ENCODE data around the gene ZNF785. TPM values are rescaled to one million over a fixed set of nuclear protein-coding genes. Genes with fewer than 3 reads are reported as not detected.

ZNF785 gene
- total and polyA plus RNA-seq, 2 donors from 2014 or later = 6.3 to 18.5 TPM

DNA sequence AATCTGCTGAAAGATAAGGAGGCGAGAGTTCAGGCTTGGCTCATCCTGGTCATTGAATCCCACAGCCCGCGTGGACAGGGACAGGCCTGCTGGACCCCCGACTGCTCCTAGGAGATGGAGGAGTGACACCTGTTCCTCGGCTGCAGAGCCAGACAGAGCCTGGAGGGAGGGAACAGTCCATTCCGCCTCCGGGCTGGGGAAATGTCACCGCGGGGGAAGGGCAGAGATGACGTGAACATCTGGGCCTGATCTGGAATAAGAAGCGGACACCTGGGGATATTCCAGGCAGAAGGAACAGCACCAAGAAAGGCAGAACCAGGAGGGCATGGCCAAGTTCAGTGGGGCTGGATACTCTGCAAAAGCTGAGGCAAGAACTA is 52.4 kb downstream of the ZNF785 start:
- no peaks in the 10 kb centered on the region for H3K27me3 ChIP-seq (ENCODE audit: control insufficient read depth, insufficient read depth, low read length)
- H3K4me1 ChIP-seq (ENCODE audit: control insufficient read depth in 2 of 3, insufficient read depth in 2 of 3, low read depth in 1 of 3, low read length in 3 of 3) = peaks cover 0 to 11% (median 8%) of the 10 kb centered on the region in 3 donors
- intact Hi-C loops (cut with DNase I) = no loop called here
- no peak overlapping the region for H3K27ac ChIP-seq (ENCODE audit: low read depth in 2 of 2, low read length in 2 of 2)
- H3K9me3 ChIP-seq (ENCODE audit: control insufficient read depth in 2 of 3, insufficient read depth in 1 of 3, low read length in 3 of 3) = no peaks in the 10 kb centered on the region
- peak overlapping the region in 1 of 3 donors; percentile 27 for H3K9ac ChIP-seq (ENCODE audit: low read length in 3 of 3)
- FAIRE-seq (no peak), DNase-seq (peak in 3 of 5 donors; percentile 24 to 68 (median 42))
- H3K4me3 ChIP-seq (ENCODE audit: low read length in 3 of 3) = no peak overlapping the region
- peaks cover 0 to 6% (median 2%) of the 10 kb centered on the region in 3 donors for H3K36me3 ChIP-seq (ENCODE audit: control insufficient read depth in 2 of 3, insufficient read depth in 3 of 3, low read length in 3 of 3)
- TF ChIP-seq, protein P1, sequence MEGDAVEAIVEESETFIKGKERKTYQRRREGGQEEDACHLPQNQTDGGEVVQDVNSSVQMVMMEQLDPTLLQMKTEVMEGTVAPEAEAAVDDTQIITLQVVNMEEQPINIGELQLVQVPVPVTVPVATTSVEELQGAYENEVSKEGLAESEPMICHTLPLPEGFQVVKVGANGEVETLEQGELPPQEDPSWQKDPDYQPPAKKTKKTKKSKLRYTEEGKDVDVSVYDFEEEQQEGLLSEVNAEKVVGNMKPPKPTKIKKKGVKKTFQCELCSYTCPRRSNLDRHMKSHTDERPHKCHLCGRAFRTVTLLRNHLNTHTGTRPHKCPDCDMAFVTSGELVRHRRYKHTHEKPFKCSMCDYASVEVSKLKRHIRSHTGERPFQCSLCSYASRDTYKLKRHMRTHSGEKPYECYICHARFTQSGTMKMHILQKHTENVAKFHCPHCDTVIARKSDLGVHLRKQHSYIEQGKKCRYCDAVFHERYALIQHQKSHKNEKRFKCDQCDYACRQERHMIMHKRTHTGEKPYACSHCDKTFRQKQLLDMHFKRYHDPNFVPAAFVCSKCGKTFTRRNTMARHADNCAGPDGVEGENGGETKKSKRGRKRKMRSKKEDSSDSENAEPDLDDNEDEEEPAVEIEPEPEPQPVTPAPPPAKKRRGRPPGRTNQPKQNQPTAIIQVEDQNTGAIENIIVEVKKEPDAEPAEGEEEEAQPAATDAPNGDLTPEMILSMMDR (IDR thresholded peaks at IDR 0.05; ENCODE audit: borderline replicate concordance, extremely low read depth, insufficient read depth) = no peak

DNA sequence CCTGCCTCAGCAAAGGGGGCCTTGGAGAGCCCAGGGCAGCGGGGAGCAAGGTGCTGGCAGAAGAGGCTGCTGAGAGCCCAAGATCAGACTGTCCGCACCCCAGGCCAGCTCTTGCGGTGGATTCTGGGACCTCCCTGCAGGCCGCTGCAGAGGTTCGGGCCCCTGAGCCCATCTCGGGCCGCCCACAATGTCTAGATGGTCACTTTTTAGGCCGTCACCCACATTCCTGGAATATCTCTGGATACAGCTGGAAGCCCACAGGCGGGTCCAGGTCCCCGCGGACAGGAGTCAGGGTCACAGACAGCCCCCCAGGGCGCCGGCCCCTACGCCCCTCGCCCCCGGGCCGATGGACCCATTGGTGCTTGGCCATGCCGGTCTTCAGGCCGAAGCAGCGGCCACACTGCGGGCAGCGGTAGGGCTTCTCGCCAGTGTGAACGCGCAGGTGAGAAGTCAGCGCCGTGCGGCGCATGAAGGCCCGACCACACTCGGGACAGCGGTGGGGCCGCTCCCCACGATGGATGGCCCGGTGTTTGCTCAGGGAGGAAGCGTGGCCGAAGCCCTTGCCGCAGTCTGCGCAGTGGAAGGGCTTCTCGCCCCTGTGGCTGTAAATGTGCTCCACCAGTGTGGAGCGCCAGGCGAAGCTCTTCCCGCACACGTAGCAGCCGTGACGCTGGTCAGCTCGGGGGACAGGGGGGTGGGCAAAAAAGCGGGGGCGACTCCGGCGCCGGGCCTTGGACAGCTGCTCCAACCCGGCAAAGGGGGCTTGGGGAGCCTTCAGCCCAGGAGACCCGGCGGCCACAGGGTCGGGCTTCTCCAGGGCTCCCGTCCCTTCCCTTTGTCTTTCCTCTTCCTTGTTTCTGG is 53.0 kb downstream of the ZNF785 start:
- H3K27ac ChIP-seq (ENCODE audit: low read depth in 2 of 2, low read length in 2 of 2) = no peak overlapping the region
- FAIRE-seq (no peak), DNase-seq (peak in 1 of 5 donors; percentile 70)
- H3K4me1 ChIP-seq (ENCODE audit: control insufficient read depth in 2 of 3, insufficient read depth in 2 of 3, low read depth in 1 of 3, low read length in 3 of 3) = peaks cover 3 to 16% (median 13%) of the 10 kb centered on the region in 3 donors
- no peak overlapping the region for H3K9ac ChIP-seq (ENCODE audit: low read length in 3 of 3)
- no peaks in the 10 kb centered on the region for H3K9me3 ChIP-seq (ENCODE audit: control insufficient read depth in 2 of 3, insufficient read depth in 1 of 3, low read length in 3 of 3)
- H3K36me3 ChIP-seq (ENCODE audit: control insufficient read depth in 2 of 3, insufficient read depth in 3 of 3, low read length in 3 of 3) = peaks cover 0 to 6% (median 2%) of the 10 kb centered on the region in 3 donors
- TF ChIP-seq, protein P1 (IDR thresholded peaks at IDR 0.05; ENCODE audit: borderline replicate concordance, extremely low read depth, insufficient read depth) = no peak
- no peak overlapping the region for H3K4me3 ChIP-seq (ENCODE audit: low read length in 3 of 3)
- intact Hi-C loops (cut with DNase I) = no loop called here
- no peaks in the 10 kb centered on the region for H3K27me3 ChIP-seq (ENCODE audit: control insufficient read depth, insufficient read depth, low read length)

Other genes starting within 250 kb of the ZNF785 start
- gene CD2BP2, start 230.4 kb downstream of the ZNF785 start, total RNA-seq = 68.1 TPM
- 61.8 TPM for gene CD2BP2, start 230.4 kb downstream of the ZNF785 start, polyA plus RNA-seq (ENCODE audit: insufficient read depth, low read depth, low replicate concordance)
- gene TBC1D10B, start 215.2 kb downstream of the ZNF785 start, total RNA-seq = 32.7 TPM
- 30.1 TPM for gene TBC1D10B, start 215.2 kb downstream of the ZNF785 start, polyA plus RNA-seq (ENCODE audit: insufficient read depth, low read depth, low replicate concordance)
- gene MYL11, start 210.9 kb downstream of the ZNF785 start, total RNA-seq = not detected
- gene MYL11, start 210.9 kb downstream of the ZNF785 start, polyA plus RNA-seq (ENCODE audit: insufficient read depth, low read depth, low replicate concordance) = 2.3 TPM
- gene SEPTIN1, start 203.1 kb downstream of the ZNF785 start, total RNA-seq = 12.8 TPM
- gene SEPTIN1, start 203.1 kb downstream of the ZNF785 start, polyA plus RNA-seq (ENCODE audit: insufficient read depth, low read depth, low replicate concordance) = 5.0 TPM
- gene ZNF48, start 190.3 kb downstream of the ZNF785 start, total RNA-seq = 9.7 TPM
- 6.9 TPM for gene ZNF48, start 190.3 kb downstream of the ZNF785 start, polyA plus RNA-seq (ENCODE audit: insufficient read depth, low read depth, low replicate concordance)
- 7.8 TPM for gene ZNF771, start 178.1 kb downstream of the ZNF785 start, total RNA-seq
- 14.8 TPM for gene ZNF771, start 178.1 kb downstream of the ZNF785 start, polyA plus RNA-seq (ENCODE audit: insufficient read depth, low read depth, low replicate concordance)
- 39.1 TPM for gene DCTPP1, start 155.7 kb downstream of the ZNF785 start, total RNA-seq
- gene DCTPP1, start 155.7 kb downstream of the ZNF785 start, polyA plus RNA-seq (ENCODE audit: insufficient read depth, low read depth, low replicate concordance) = 64.7 TPM
- 82.3 TPM for gene SEPHS2, start 139.8 kb downstream of the ZNF785 start, total RNA-seq
- 137 TPM for gene SEPHS2, start 139.8 kb downstream of the ZNF785 start, polyA plus RNA-seq (ENCODE audit: insufficient read depth, low read depth, low replicate concordance)
- gene ITGAL, start 113.0 kb downstream of the ZNF785 start, total RNA-seq = 19.6 TPM
- gene ITGAL, start 113.0 kb downstream of the ZNF785 start, polyA plus RNA-seq (ENCODE audit: insufficient read depth, low read depth, low replicate concordance) = 0.56 TPM
- gene ZNF768, start 59.1 kb downstream of the ZNF785 start, total RNA-seq = 36.2 TPM
- 46.9 TPM for gene ZNF768, start 59.1 kb downstream of the ZNF785 start, polyA plus RNA-seq (ENCODE audit: insufficient read depth, low read depth, low replicate concordance)
- 11.6 TPM for gene ZNF747, start 50.8 kb downstream of the ZNF785 start, total RNA-seq
- 10.1 TPM for gene ZNF747, start 50.8 kb downstream of the ZNF785 start, polyA plus RNA-seq (ENCODE audit: insufficient read depth, low read depth, low replicate concordance)
- 11.9 TPM for gene ZNF764, start 27.3 kb downstream of the ZNF785 start, total RNA-seq
- 4.4 TPM for gene ZNF764, start 27.3 kb downstream of the ZNF785 start, polyA plus RNA-seq (ENCODE audit: insufficient read depth, low read depth, low replicate concordance)
- 16.7 TPM for gene ZNF688, start 14.0 kb downstream of the ZNF785 start, total RNA-seq
- gene ZNF688, start 14.0 kb downstream of the ZNF785 start, polyA plus RNA-seq (ENCODE audit: insufficient read depth, low read depth, low replicate concordance) = 32.7 TPM
- 9.0 TPM for gene ZNF689, start 24.7 kb upstream of the ZNF785 start, total RNA-seq
- gene ZNF689, start 24.7 kb upstream of the ZNF785 start, polyA plus RNA-seq (ENCODE audit: insufficient read depth, low read depth, low replicate concordance) = 3.9 TPM
- 51.6 TPM for gene PRR14, start 65.3 kb upstream of the ZNF785 start, total RNA-seq
- 44.2 TPM for gene PRR14, start 65.3 kb upstream of the ZNF785 start, polyA plus RNA-seq (ENCODE audit: insufficient read depth, low read depth, low replicate concordance)
- gene FBRS, start 72.7 kb upstream of the ZNF785 start, total RNA-seq = 66.2 TPM
- gene FBRS, start 72.7 kb upstream of the ZNF785 start, polyA plus RNA-seq (ENCODE audit: insufficient read depth, low read depth, low replicate concordance) = 26.3 TPM
- 71.9 TPM for gene SRCAP, start 113.5 kb upstream of the ZNF785 start, total RNA-seq
- 1.6 TPM for gene SRCAP, start 113.5 kb upstream of the ZNF785 start, polyA plus RNA-seq (ENCODE audit: insufficient read depth, low read depth, low replicate concordance)
- gene PHKG2, start 162.7 kb upstream of the ZNF785 start, total RNA-seq = 27.8 TPM
- gene PHKG2, start 162.7 kb upstream of the ZNF785 start, polyA plus RNA-seq (ENCODE audit: insufficient read depth, low read depth, low replicate concordance) = 34.9 TPM
- gene CFAP119, start 176.4 kb upstream of the ZNF785 start, total RNA-seq = 12.2 TPM
- 13.5 TPM for gene CFAP119, start 176.4 kb upstream of the ZNF785 start, polyA plus RNA-seq (ENCODE audit: insufficient read depth, low read depth, low replicate concordance)
- 109 TPM for gene RNF40, start 176.6 kb upstream of the ZNF785 start, total RNA-seq
- gene RNF40, start 176.6 kb upstream of the ZNF785 start, polyA plus RNA-seq (ENCODE audit: insufficient read depth, low read depth, low replicate concordance) = 74.3 TPM
- gene ZNF629, start 201.5 kb upstream of the ZNF785 start, total RNA-seq = 19.8 TPM
- gene ZNF629, start 201.5 kb upstream of the ZNF785 start, polyA plus RNA-seq (ENCODE audit: insufficient read depth, low read depth, low replicate concordance) = 8.1 TPM